GM18951 (cell line): ENCODE data around the gene KCNA5.

ENCODE experiments used
- POLR2A ChIP-seq: IDR thresholded peaks from 4 replicates; pipeline ENCODE4 v1.6.1; 2011; ENCODE audit warnings: mild to moderate bottlenecking; ENCODE audit not compliant: insufficient read length, insufficient read depth; ENCODE audit errors: extremely low read depth
- in situ Hi-C: fragments of 300-500 bp; cut with MboI; formaldehyde crosslinking; loops from one replicate; pipeline ENCODE4 v1.12.0; 2022; ENCODE audit warnings: low sequenced_read_pairs, mixed read lengths, inconsistent platforms; ENCODE audit not compliant: unreplicated experiment

Gene KCNA5

DNA sequence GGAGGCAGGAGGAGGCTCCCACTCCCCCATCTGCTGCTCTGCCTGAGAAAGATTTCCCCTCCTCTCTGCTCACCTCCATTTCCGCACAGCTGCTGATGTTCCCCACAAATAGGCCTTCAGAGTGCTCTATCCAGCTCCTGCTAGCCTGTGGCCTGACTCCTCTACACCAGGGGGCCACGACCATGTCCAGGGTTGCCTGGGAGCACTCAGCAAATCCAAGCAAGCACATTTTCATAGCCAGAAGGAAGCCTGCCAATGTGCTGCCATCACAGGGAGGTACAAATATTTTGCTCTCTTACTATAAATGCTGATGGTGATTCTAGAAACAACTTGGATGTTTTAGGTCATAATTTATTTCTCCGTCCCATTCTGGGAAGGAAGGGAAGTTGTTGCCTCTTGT, 17.3 kb downstream of the KCNA5 start:
- TF ChIP-seq POLR2A = no peak
- in situ Hi-C loops = no loop called here

DNA sequence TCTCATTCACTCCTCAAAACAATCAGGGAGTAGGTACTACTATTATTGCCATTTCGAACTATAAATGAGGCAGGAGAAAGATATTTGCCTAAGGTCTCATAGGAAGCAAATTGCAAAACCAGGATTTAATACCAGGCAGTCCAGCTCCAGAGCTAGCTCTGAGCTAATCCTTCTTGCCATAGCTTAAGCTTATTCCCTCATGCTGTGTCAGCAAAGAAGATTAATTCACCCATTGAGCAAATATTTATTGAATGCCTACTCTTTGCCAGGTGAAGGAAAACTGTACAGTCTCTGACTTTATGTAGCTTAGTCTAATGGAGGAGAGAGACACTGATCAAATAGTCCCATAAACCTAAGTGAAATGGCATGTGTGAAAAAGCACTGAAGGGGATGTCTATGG, 19.5 kb downstream of the KCNA5 start:
- in situ Hi-C loops = no loop called here
- TF ChIP-seq POLR2A = no peak

DNA sequence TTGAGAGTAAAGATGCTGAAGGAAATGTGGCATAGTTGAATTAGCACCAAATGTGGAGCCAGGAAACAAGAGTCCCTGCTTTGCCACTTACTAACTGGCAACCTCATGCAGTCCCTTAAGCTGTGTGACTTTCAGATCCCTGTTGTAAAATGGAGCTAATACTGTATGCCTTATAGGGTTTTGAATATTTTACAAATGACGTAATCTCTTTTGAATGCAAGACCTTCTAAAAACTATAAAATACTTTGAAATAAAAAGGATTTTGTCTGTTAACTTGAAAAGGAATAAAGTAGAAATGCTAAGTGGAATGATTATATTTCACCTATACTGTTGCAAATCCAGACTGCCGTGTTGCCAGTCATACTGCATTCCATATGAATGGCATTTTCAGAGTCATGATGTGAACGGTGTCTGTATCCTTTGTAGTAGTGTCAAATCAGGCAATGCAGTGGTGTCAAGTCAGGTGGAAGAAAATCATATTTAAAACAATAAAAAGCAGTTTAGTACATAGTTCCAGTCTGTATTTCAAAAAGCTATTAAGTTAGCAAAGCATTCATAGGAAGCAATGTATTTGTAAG, 21.3 kb downstream of the KCNA5 start:
- no peak for TF ChIP-seq POLR2A
- in situ Hi-C loops = no loop called here

DNA sequence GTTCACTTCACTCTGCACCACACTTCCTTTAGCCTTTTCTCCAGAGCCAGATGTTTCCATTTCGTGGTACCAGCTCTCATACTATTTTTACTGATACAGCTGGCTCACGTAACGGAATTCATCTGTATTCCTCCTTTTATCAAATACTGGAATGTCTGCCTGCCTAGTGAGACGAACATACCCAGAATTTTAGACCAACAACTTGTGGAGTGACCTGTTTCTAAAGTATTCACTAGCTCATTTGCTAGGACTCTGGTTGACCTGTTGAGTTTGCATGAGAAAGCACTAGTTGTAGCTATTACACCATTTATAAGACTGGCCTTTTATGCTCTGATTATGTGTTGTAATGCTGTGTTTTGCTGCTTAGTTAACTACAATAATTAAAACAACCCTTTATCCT, 22.6 kb downstream of the KCNA5 start:
- TF ChIP-seq POLR2A = no peak
- in situ Hi-C loops = no loop called here

DNA sequence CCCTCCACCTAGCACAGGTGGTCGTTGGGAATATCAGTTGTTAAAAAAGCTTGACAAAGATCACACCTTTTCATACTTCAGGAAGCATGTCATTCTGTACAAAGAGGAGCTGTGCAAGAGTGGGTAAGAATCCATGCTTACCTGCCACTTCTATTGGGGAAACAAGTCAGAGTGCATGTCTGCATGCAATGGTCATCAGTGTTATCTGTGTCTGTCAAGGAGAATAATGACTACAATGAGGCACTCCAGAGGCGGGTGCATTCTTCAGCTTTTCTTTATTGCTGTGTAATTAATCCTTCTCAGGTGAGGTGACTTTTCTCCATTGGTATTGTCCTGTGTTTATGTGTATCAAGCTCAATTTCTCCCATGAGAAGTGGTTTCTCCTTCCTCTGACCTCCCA, 24.4 kb downstream of the KCNA5 start:
- in situ Hi-C loops = no loop called here
- TF ChIP-seq POLR2A = no peak

DNA sequence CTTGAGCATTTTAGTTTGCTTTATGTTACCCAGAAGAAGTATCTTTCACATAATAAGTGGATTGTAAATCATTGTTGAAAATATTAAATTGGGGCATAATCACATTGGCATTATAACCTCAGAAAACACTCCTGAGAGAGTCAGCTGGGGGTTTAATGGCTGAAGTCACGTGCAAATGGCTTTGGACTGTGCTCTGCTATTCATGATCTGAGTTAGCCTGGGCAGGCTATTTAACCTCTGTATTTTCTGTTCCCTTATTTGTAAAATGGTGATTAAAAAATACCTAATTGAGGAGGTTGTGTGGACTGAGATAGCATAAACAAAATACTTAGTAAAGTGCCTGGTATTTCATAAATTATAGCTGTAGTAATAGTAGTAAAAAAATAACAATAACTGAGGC, 24.9 kb downstream of the KCNA5 start:
- in situ Hi-C loops = no loop called here
- no peak for TF ChIP-seq POLR2A

DNA sequence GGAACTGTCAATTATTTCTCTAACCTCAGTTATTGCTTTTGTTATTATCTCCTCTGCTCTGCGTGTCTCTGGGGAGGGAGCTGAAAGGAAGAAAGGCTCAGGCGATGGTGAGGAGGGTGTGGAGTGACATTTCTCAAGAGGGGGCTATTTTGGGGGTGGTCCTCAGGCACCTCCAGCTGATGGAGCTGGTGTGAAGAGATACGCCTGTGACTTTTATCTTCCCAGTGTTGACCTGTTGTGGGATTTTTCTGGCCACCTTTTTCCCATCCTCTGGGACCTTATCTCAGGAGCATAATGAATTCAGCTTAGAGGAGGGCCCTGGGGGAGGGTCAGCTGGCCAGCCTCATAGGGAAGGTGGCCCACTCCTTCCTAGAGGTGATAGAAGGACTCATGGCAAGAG, 26.4 kb downstream of the KCNA5 start:
- in situ Hi-C loops = no loop called here
- TF ChIP-seq POLR2A = no peak

DNA sequence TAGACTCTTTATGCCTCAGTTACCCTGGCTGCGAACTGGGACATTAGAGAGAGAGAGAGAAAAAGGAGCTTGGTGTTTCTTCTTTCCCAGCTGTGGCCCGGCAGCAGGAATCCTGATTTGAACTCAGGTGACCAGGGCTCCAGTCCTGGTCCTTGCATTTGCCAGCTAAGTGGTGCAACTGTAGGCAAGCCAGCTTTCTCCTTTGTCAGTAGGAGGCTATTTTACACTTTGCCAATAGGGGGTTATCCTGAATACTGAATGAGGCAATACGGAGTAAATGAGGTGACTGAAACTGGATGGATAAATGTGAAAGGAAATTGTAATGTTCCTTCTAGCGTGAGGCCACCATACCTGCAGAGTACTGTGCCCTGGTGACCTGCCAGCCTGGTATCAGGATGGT, 27.8 kb downstream of the KCNA5 start:
- in situ Hi-C loops = no loop called here
- TF ChIP-seq POLR2A = no peak

DNA sequence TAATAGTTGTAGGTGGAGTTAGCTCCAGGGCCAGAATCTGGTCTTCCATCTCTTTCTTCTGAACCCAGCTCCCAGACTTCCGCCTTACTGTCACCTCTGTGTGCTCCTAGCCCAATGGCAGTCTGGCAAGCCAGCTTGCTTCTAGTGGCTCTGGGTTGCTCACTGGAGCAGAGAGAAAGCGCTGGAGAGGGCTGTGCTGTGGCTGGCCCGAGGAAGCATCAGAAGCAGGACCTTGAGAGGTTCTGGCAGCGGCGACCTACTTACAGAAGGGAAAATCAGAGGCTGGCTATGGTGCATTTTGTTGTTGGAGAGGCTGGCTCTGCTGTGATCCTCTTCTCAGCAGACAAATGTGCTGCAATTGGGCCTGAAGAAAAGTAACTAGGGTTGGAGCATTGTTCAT, 28.6 kb downstream of the KCNA5 start:
- in situ Hi-C loops = no loop called here
- TF ChIP-seq POLR2A = no peak

DNA sequence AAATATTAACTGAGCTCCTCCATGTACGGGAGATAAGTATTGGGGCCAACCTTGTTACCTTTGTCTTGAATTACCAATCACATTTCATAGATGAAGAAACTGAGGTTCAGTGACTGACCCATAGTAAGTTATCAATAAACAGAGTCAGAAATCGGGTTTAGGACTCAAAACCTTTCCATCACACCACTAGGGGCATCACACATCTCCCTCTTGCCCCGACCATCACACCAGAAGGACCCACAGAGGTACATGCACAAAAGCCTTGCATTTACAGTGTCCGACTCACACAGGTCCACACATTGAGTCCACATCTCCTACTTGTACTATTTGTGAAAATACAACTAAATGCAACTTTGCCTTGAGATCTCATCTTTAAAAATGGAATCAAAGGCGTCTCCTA, 29.4 kb downstream of the KCNA5 start:
- TF ChIP-seq POLR2A = no peak
- in situ Hi-C loops = no loop called here

DNA sequence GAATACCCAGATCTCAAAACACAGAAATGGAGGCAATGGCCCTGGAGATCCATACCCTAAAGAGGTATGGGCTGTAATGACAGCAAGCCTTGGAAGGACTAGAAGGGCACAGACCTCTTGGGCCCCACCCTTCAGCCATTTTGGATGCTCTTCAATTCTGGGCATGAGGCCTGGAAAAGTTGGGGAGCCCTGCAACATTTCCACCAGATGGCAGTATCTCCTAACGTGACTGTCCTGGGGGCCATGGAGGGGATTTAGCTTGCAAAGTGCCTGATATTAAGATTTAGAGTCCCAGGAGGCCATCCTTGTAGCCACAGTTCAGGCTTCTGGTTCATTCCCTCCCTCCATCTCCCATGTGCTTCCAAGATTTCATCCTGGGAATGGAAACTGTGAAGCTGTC, 30.2 kb downstream of the KCNA5 start:
- TF ChIP-seq POLR2A = no peak

DNA sequence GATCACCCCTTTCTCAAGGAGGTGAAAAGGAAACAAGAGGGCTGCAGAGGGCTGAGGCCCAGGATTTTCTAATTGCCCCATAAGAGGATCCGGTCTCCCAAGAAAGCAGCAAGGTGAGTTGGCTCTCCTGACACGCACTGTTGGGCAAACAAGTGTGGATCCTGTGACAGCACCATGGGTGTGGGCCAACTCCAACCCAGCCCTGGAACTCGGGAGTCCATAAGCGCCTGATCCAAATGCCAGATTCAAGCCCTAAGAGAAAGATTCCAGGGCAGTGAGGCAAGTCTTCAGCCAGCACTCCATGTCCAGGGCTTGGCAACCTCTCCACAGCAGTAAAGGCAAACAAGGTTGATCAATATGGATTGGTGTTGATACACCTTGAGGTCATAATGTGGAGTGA, 33.1 kb downstream of the KCNA5 start:
- in situ Hi-C loops = no loop called here
- no peak for TF ChIP-seq POLR2A

More for the DNA sequence above, 30.2 kb downstream of the KCNA5 start:
- in situ Hi-C loops = no loop called here

DNA sequence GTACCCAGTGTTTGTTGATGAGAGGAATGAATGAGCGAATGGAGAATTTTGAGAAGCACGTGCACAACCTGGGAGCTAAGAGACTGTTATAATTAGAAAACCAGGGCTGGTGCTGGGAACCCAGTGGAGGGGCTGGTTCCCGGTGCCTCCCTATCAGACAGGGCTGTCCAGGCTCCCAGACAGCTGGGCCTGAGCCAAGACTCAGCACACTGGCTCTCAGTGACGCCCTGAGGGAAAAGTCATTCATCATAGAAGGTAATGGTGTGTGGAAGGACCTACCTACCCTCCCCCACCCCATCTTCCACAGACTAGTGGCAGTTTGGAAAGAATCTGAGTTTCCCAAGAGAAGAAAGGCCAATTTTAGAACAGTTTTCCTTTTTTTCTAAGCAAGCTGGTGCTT, 34.7 kb downstream of the KCNA5 start:
- no peak for TF ChIP-seq POLR2A
- in situ Hi-C loops = no loop called here

DNA sequence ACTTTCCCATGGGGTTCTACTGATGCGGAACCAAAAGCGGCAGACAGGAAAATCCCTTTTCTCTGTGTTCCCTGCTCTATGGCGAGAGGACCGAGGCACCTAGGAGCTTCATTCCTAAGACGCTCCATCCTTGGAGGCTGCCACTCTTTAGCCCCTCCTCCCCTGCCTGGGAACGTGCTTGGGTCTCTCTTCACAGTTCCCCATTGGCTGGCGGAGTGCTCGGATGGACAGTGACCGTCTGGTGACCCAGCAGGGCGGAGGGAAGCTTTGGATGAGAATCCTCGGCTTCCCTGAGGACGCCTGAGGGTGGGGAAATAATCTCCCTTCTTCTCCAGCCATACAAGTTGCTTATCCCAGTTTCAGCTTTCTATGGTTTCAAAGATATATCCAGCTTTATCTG, 37.3 kb downstream of the KCNA5 start:
- no peak for TF ChIP-seq POLR2A
- in situ Hi-C loops = loop anchor here (10.0 kb wide), 1 partner anchor 226 kb away; no protein-coding TSS in a partner anchor
